ENCODE measurements around the gene XAB2.
"Not testable (repeated sequence)": the region's sequence is repeated elsewhere in the genome, so short reads cannot be mapped to it uniquely, and the experiment has no call there.

- TF ChIP-seq CTCF (IDR thresholded peaks at IDR 0.05; ENCODE audit: insufficient read depth, low read length, poor library complexity, severe bottlenecking); EZH2phosphoT487 (conservative IDR thresholded peaks at IDR 0.05; ENCODE audit: low read length): not testable (repeated sequence)
Measured at GRCh38 chr19:7643629-7644549, 14.5 kb upstream of the XAB2 start.
